ENCODE measurements around the gene OR8D1.
"Not testable (repeated sequence)": the region's sequence is repeated elsewhere in the genome, so short reads cannot be mapped to it uniquely, and the experiment has no call there.

The OR8D1 gene

GRCh38 chr11:124278261-124278660 lies 35.5 kb downstream of the OR8D1 start:
- DNase-seq, result no peak

- no peak for DNase-seq
Observed at GRCh38 chr11:124277804-124278203, 35.9 kb downstream of the OR8D1 start.

GRCh38 chr11:124277207-124277606 lies 36.5 kb downstream of the OR8D1 start:
- no peak for DNase-seq

- no peak for DNase-seq
Observed at GRCh38 chr11:124276081-124276480, 37.7 kb downstream of the OR8D1 start.

- DNase-seq, result no peak
Observed at GRCh38 chr11:124274000-124274399, 39.7 kb downstream of the OR8D1 start.

GRCh38 chr11:124270886-124271285 lies 42.9 kb downstream of the OR8D1 start:
- DNase-seq, result not testable (repeated sequence)

- DNase-seq, result not testable (repeated sequence)
Observed at GRCh38 chr11:124265041-124265440, 48.7 kb downstream of the OR8D1 start.

- DNase-seq, result no peak
Observed at GRCh38 chr11:124256076-124256475, 57.7 kb downstream of the OR8D1 start, which contains the start of gene OR8G5. OR8G5 (plus strand) TSS chr11:124256376; CDS start chr11:124264932, 8,556 bp downstream.
